Fibroblast of pulmonary artery (primary cell): Measurements from ENCODE around the gene SORCS2.

Experiments used
- DNase-seq: peaks from one replicate; pipeline ENCODE4 v3.0.0-alpha.2; 2010; ENCODE audit warnings: low read depth
- H3K4me3 ChIP-seq: replicated peaks from 2 replicates; pipeline ENCODE4 v1.5.1; 2011; ENCODE audit warnings: low read depth, mild to moderate bottlenecking, control low read depth, low read length, moderate library complexity
- CTCF ChIP-seq: IDR thresholded peaks from 2 replicates; pipeline ENCODE4 v1.5.1; 2011; ENCODE audit warnings: mild to moderate bottlenecking, control low read depth, low read length, inconsistent platforms; ENCODE audit errors: missing control alignments

Gene SORCS2

GRCh38 chr4:7306021-7306965 is 114.0 kb downstream of the SORCS2 start:
- no peak for TF ChIP-seq CTCF
- no peak overlapping the region for H3K4me3 ChIP-seq
- no peak for DNase-seq

GRCh38 chr4:7306986-7307385 is 114.6 kb downstream of the SORCS2 start:
- no peak overlapping the region for H3K4me3 ChIP-seq
- DNase-seq, result no peak
- TF ChIP-seq CTCF, result no peak

GRCh38 chr4:7307394-7308099 is 115.2 kb downstream of the SORCS2 start:
- TF ChIP-seq CTCF, result no peak
- no peak overlapping the region for H3K4me3 ChIP-seq

GRCh38 chr4:7309181-7309580 is 116.8 kb downstream of the SORCS2 start:
- TF ChIP-seq CTCF, result no peak
- no peak for DNase-seq
- H3K4me3 ChIP-seq, result no peak overlapping the region

More at GRCh38 chr4:7307394-7308099, 115.2 kb downstream of the SORCS2 start:
- DNase-seq, result no peak

- no peak overlapping the region for H3K4me3 ChIP-seq
- no peak for TF ChIP-seq CTCF
- no peak for DNase-seq
Measured at GRCh38 chr4:7309636-7310390, 117.5 kb downstream of the SORCS2 start.

GRCh38 chr4:7310451-7310850 is 118.1 kb downstream of the SORCS2 start:
- DNase-seq, result no peak
- H3K4me3 ChIP-seq, result no peak overlapping the region
- no peak for TF ChIP-seq CTCF
